Measurements from ENCODE around the gene NRSN2.

GRCh38 chr20:389220-389619 lies 42.3 kb downstream of the NRSN2 start:
- TF ChIP-seq CTCF (IDR thresholded peaks at IDR 0.05) (no peak), POLR2A (IDR thresholded peaks at IDR 0.05) (no peak), POLR2AphosphoS5 (IDR thresholded peaks at IDR 0.05) (no peak)
